Measurements from ENCODE around the gene CLCN6. TPM values are rescaled to one million over a fixed set of nuclear protein-coding genes. Genes with fewer than 3 reads are reported as not detected.

Gene CLCN6
- total RNA-seq, 1 donor from 2014 or later = 14.1 TPM

GRCh38 chr1:11823366-11824137 is 17.6 kb downstream of the CLCN6 start:
- no peak for DNase-seq (ENCODE audit: extremely low read depth, low read depth, low spot score)

- DNase-seq (ENCODE audit: extremely low read depth, low read depth, low spot score) = no peak
Observed at GRCh38 chr1:11825131-11825530, 19.1 kb downstream of the CLCN6 start.

GRCh38 chr1:11826946-11827345 is 21.0 kb downstream of the CLCN6 start:
- DNase-seq (ENCODE audit: extremely low read depth, low read depth, low spot score) = no peak

- no peak for DNase-seq (ENCODE audit: extremely low read depth, low read depth, low spot score)
Observed at GRCh38 chr1:11828511-11828910, 22.5 kb downstream of the CLCN6 start.

GRCh38 chr1:11831945-11832725 is 26.1 kb downstream of the CLCN6 start:
- no peak for DNase-seq (ENCODE audit: extremely low read depth, low read depth, low spot score)

GRCh38 chr1:11833497-11833896 is 27.5 kb downstream of the CLCN6 start:
- no peak for DNase-seq (ENCODE audit: extremely low read depth, low read depth, low spot score)

- DNase-seq (ENCODE audit: extremely low read depth, low read depth, low spot score) = no peak
Observed at GRCh38 chr1:11833900-11834299, 27.9 kb downstream of the CLCN6 start.

GRCh38 chr1:11835441-11836225 is 29.6 kb downstream of the CLCN6 start:
- no peak for DNase-seq (ENCODE audit: extremely low read depth, low read depth, low spot score)

GRCh38 chr1:11836955-11837766 is 31.2 kb downstream of the CLCN6 start:
- DNase-seq (ENCODE audit: extremely low read depth, low read depth, low spot score) = no peak

GRCh38 chr1:11837767-11838348 is 31.9 kb downstream of the CLCN6 start:
- no peak for DNase-seq (ENCODE audit: extremely low read depth, low read depth, low spot score)

- DNase-seq (ENCODE audit: extremely low read depth, low read depth, low spot score) = no peak
Observed at GRCh38 chr1:11838349-11839272, 32.6 kb downstream of the CLCN6 start.

GRCh38 chr1:11839727-11840705 is 34.0 kb downstream of the CLCN6 start:
- no peak for DNase-seq (ENCODE audit: extremely low read depth, low read depth, low spot score)

- no peak for DNase-seq (ENCODE audit: extremely low read depth, low read depth, low spot score)
Observed at GRCh38 chr1:11841245-11842153, 35.5 kb downstream of the CLCN6 start.

GRCh38 chr1:11842154-11843041 is 36.4 kb downstream of the CLCN6 start:
- DNase-seq (ENCODE audit: extremely low read depth, low read depth, low spot score) = no peak

- no peak for DNase-seq (ENCODE audit: extremely low read depth, low read depth, low spot score)
Observed at GRCh38 chr1:11845641-11846335, 39.8 kb downstream of the CLCN6 start.
